ENCODE results near the gene NCOA3.

DNA sequence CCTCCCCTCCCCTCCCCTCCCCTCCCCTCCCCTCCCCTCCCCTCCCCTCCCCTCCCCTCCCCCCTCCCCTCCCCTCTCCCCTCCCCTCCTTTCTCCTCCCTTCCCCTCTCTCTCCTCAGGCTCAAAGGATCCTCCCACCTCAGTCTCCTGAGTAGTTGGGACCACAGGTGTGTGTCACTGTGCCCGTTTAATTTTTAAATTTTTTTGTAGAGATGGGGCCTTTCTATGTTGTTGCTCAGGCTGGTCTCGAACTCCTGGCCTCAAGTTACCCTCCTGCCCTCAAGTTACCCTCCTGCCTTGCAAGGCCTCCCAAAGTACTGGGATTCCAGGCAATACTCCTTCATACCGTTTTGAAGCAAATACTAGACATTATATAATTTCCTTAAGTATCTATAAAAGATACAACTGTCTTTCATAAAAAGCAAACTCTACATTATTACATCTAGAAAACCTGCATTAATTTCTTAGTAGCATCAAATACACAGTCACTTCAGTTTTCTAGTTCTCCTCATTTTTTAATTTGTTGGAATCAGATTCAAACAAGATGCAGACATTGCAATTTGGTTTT lies 39.8 kb downstream of the NCOA3 start:
- TF ChIP-seq JUNB (IDR thresholded peaks at IDR 0.05; ENCODE audit: unreplicated experiment) (no peak), EZH2 (IDR thresholded peaks at IDR 0.05; ENCODE audit: low read depth, unreplicated experiment) (no peak), CREB1 (CRISPR knock-in tag; IDR thresholded peaks at IDR 0.05; ENCODE audit: low read depth) (no peak), EZH2phosphoT487 (IDR thresholded peaks at IDR 0.05; ENCODE audit: unreplicated experiment) (no peak), POLR2AphosphoS5 (IDR thresholded peaks at IDR 0.05; ENCODE audit: low read depth) (no peak), ETS1 (IDR thresholded peaks at IDR 0.05) (no peak), NANOG (IDR thresholded peaks at IDR 0.05; ENCODE audit: borderline replicate concordance) (no peak), ZNF331 (CRISPR knock-in tag; IDR thresholded peaks at IDR 0.05; ENCODE audit: low read depth) (no peak)
- TF ChIP-seq, protein P1, sequence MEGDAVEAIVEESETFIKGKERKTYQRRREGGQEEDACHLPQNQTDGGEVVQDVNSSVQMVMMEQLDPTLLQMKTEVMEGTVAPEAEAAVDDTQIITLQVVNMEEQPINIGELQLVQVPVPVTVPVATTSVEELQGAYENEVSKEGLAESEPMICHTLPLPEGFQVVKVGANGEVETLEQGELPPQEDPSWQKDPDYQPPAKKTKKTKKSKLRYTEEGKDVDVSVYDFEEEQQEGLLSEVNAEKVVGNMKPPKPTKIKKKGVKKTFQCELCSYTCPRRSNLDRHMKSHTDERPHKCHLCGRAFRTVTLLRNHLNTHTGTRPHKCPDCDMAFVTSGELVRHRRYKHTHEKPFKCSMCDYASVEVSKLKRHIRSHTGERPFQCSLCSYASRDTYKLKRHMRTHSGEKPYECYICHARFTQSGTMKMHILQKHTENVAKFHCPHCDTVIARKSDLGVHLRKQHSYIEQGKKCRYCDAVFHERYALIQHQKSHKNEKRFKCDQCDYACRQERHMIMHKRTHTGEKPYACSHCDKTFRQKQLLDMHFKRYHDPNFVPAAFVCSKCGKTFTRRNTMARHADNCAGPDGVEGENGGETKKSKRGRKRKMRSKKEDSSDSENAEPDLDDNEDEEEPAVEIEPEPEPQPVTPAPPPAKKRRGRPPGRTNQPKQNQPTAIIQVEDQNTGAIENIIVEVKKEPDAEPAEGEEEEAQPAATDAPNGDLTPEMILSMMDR (conservative IDR thresholded peaks at IDR 0.05; ENCODE audit: low read depth in 2 of 2) = no peak
- TF ChIP-seq, protein P2, sequence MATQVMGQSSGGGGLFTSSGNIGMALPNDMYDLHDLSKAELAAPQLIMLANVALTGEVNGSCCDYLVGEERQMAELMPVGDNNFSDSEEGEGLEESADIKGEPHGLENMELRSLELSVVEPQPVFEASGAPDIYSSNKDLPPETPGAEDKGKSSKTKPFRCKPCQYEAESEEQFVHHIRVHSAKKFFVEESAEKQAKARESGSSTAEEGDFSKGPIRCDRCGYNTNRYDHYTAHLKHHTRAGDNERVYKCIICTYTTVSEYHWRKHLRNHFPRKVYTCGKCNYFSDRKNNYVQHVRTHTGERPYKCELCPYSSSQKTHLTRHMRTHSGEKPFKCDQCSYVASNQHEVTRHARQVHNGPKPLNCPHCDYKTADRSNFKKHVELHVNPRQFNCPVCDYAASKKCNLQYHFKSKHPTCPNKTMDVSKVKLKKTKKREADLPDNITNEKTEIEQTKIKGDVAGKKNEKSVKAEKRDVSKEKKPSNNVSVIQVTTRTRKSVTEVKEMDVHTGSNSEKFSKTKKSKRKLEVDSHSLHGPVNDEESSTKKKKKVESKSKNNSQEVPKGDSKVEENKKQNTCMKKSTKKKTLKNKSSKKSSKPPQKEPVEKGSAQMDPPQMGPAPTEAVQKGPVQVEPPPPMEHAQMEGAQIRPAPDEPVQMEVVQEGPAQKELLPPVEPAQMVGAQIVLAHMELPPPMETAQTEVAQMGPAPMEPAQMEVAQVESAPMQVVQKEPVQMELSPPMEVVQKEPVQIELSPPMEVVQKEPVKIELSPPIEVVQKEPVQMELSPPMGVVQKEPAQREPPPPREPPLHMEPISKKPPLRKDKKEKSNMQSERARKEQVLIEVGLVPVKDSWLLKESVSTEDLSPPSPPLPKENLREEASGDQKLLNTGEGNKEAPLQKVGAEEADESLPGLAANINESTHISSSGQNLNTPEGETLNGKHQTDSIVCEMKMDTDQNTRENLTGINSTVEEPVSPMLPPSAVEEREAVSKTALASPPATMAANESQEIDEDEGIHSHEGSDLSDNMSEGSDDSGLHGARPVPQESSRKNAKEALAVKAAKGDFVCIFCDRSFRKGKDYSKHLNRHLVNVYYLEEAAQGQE (IDR thresholded peaks at IDR 0.05; ENCODE audit: unreplicated experiment) = no peak

Measured in GM23338 (cell line).